Measurements from ENCODE around the gene C2CD4D.

Gene C2CD4D

GRCh38 chr1:151811181-151811580 is 28.4 kb downstream of the C2CD4D start:
- DNase-seq, result no peak

- DNase-seq, result no peak
Measured at GRCh38 chr1:151809985-151810556, 29.5 kb downstream of the C2CD4D start.

- no peak for DNase-seq
Measured at GRCh38 chr1:151809290-151809984, 30.2 kb downstream of the C2CD4D start.

GRCh38 chr1:151807766-151808165 is 31.9 kb downstream of the C2CD4D start:
- no peak for DNase-seq

- no peak for DNase-seq
Measured at GRCh38 chr1:151807131-151807530, 32.5 kb downstream of the C2CD4D start.

- no peak for DNase-seq
Measured at GRCh38 chr1:151806170-151806569, 33.5 kb downstream of the C2CD4D start.

- DNase-seq, result no peak
Measured at GRCh38 chr1:151805066-151805820, 34.4 kb downstream of the C2CD4D start, which contains the start of gene LINGO4. LINGO4 (minus strand) TSS chr1:151805419; CDS start chr1:151802704, 2,715 bp downstream.

- DNase-seq, result no peak
Measured at GRCh38 chr1:151803915-151804314, 35.7 kb downstream of the C2CD4D start.

- DNase-seq, result no peak
Measured at GRCh38 chr1:151803164-151803563, 36.5 kb downstream of the C2CD4D start.

- no peak for DNase-seq
Measured at GRCh38 chr1:151802372-151802771, 37.2 kb downstream of the C2CD4D start.

GRCh38 chr1:151801846-151802245 is 37.8 kb downstream of the C2CD4D start:
- no peak for DNase-seq

- no peak for DNase-seq
Measured at GRCh38 chr1:151801310-151801820, 38.3 kb downstream of the C2CD4D start.

GRCh38 chr1:151800830-151801229 is 38.8 kb downstream of the C2CD4D start:
- DNase-seq, result no peak

- no peak for DNase-seq
Measured at GRCh38 chr1:151799179-151800022, 40.2 kb downstream of the C2CD4D start.

- DNase-seq, result no peak
Measured at GRCh38 chr1:151798571-151798970, 41.0 kb downstream of the C2CD4D start.

- no peak for DNase-seq
Measured at GRCh38 chr1:151790940-151791651, 48.5 kb downstream of the C2CD4D start.

- DNase-seq, result peak; percentile 99
Measured at GRCh38 chr1:151790071-151790939, 49.3 kb downstream of the C2CD4D start, which contains the start of gene TDRKH. TDRKH (minus strand) TSS chr1:151790500; CDS start chr1:151783022, 7,478 bp downstream.

Data from CD4-positive, alpha-beta T cell treated with Interleukin-1 beta for 1 hour (primary cell).